Motor neuron (in vitro differentiated cells): ENCODE measurements around the gene DLG1. TPM values are rescaled to one million over a fixed set of nuclear protein-coding genes. Genes with fewer than 3 reads are reported as not detected.
A peak's percentile ranks its signal among the peaks of the same experiment; 100 is the strongest.

ENCODE experiments used
- ATAC-seq, 8 experiments: fragments of 200-7000 bp; cut with Tn5 transposase; replicated peaks in 6 of 8; 2 replicates each; pipeline ENCODE4 v1.8.0; 2021; ENCODE audit warnings: mild to moderate bottlenecking in 8 of 8, moderate library complexity in 8 of 8
- H3K27ac ChIP-seq, 2 donors: fragments of 250-450 bp; sonication (Bioruptor Pico); 2 replicates each; pipeline ENCODE4 v1.9.0; 2021; ENCODE audit warnings: antibody characterized with exemption in 2 of 2, mild to moderate bottlenecking in 2 of 2, moderate library complexity in 1 of 2
- H3K4me1 ChIP-seq, 2 donors: fragments of 250-450 bp; sonication (Bioruptor Pico); replicated peaks in 1 of 2; 2 replicates each; pipeline ENCODE4 v1.6.1; 2021; ENCODE audit warnings: antibody characterized with exemption in 2 of 2, mild to moderate bottlenecking in 2 of 2, moderate library complexity in 1 of 2
- H3K4me3 ChIP-seq, 5 donors: fragments of 250-450 bp; sonication (Bioruptor Pico); 2 replicates each; pipeline ENCODE4 v1.9.0; 2021; ENCODE audit warnings: antibody characterized with exemption in 5 of 5, mild to moderate bottlenecking in 5 of 5, moderate library complexity in 4 of 5
- WGBS, 10 experiments: fragments of 450-650 bp; shearing (Covaris generic); methylation state at CpG; one replicate each; pipeline ENCODE4 v1.0.0; 2022; 5-methylcytosine and 5-hydroxymethylcytosine counted together
- in situ Hi-C, 9 experiments: fragments of 400-800 bp; cut with MboI; loops; one replicate each; pipeline ENCODE4 v1.15.0; 2021; ENCODE audit warnings: low sequenced_read_pairs in 9 of 9, low pct_unique_long_range_greater_than_20kb in 2 of 9; ENCODE audit not compliant: unreplicated experiment in 9 of 9
- total RNA-seq, 8 experiments: library from RNA; unstranded; fragments of 300-600 nt; gene quantifications; 2 replicates each; pipeline versions ENCODE4 v1.2.3 to v1.2.4, GENCODE V29; 2022

The DLG1 gene
- total RNA-seq, 8 experiments from 2014 or later = 20.3 to 109 (median 47.7) TPM

GRCh38 chr3:197253238-197253947, 45.0 kb downstream of the DLG1 start:
- H3K4me3 ChIP-seq = no peak overlapping the region
- no peak for ATAC-seq
- H3K27ac ChIP-seq = no peak overlapping the region
- in situ Hi-C loops = loop anchor here in 7 of 9 experiments (10.0 to 25.0 kb wide), 3 partner anchors 234 to 261 kb away; no protein-coding TSS in a partner anchor
- peaks cover 6 to 9% of the 10 kb centered on the region in 2 donors for H3K4me1 ChIP-seq
- WGBS, 10 experiments = 37 to 97% (median 88%) methylated on average over 4 to 7 of the region's 7 CpGs

- Histone ChIP-seq H3K4me1 (no peaks in the 10 kb centered on the region), H3K4me3 (no peak overlapping the region), H3K27ac (no peak overlapping the region)
- WGBS, 10 experiments = 67 to 100% (median 76%) methylated on average over 1 to 4 of the region's 4 CpGs
- no peak for ATAC-seq
- in situ Hi-C loops = no loop called here
Observed at GRCh38 chr3:197249542-197249941, 48.9 kb downstream of the DLG1 start.

DNA sequence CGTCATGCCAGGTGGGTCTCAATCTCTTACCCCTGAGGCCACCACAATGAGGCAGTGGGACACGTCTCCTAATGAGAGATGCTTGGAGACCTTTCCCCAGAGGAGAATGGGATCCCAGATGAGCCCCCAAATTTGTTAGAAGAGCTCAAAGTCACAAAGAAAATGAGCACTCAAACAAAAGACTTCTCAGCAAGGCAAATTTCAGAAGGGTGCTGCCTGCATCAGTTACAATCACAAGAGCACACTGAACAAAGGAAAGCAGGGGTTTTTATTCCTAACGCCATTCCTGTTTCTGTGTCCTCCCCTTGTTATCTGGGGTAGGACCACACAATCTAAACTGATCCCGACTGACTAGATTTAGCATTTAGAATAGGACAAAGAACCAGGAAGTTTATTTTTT, 50.1 kb downstream of the DLG1 start:
- no peak for ATAC-seq
- no peak overlapping the region for H3K4me3 ChIP-seq
- in situ Hi-C loops = no loop called here
- H3K27ac ChIP-seq = no peak overlapping the region
- no peaks in the 10 kb centered on the region for H3K4me1 ChIP-seq
- WGBS, 10 experiments = 91 to 100% (median 100%) methylated on average over 1 to 3 of the region's 4 CpGs; no CpG with 5 or more reads in 2 of the 10 experiments

DNA sequence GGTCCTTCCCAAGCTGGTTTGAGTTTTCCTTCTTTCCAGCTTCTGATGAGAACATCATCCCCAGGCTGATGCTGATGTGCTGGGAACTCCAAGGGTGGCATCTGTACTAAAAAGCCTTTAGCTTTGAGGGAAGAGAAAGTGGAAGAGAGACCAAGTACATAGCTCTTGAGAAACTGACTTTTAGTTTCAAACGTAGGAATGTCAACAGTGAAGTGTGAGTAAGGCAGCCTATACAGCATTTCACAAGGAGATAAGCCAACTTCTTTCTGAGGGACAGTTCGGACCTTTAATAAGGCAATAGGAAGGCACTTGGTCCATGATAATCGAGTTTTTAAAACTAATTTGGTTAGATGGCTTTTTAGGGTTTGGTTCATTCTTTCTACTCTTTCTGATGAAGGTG, 53.7 kb downstream of the DLG1 start:
- no peaks in the 10 kb centered on the region for H3K4me1 ChIP-seq
- no peak for ATAC-seq
- in situ Hi-C loops = no loop called here
- no peak overlapping the region for H3K4me3 ChIP-seq
- H3K27ac ChIP-seq = no peak overlapping the region
- WGBS, 10 experiments = 67 to 100% (median 95%) methylated on average over 1 to 3 of the region's 3 CpGs; no CpG with 5 or more reads in 3 of the 10 experiments

GRCh38 chr3:197242784-197243432, 55.5 kb downstream of the DLG1 start:
- Histone ChIP-seq H3K4me3 (no peak overlapping the region), H3K4me1 (no peaks in the 10 kb centered on the region), H3K27ac (no peak overlapping the region)
- in situ Hi-C loops = no loop called here
- 85 to 100% (median 96%) methylated on average over 1 to 7 of the region's 7 CpGs; no CpG with 5 or more reads in 2 of the 10 experiments for WGBS, 10 experiments
- ATAC-seq = no peak

GRCh38 chr3:197241173-197241572, 57.2 kb downstream of the DLG1 start:
- Histone ChIP-seq H3K4me3 (no peak overlapping the region), H3K27ac (no peak overlapping the region), H3K4me1 (no peaks in the 10 kb centered on the region)
- in situ Hi-C loops = no loop called here
- no peak for ATAC-seq
- WGBS, 10 experiments = 87 to 100% (median 92%) methylated on average over 1 to 2 of the region's 2 CpGs

GRCh38 chr3:197239857-197240256, 58.6 kb downstream of the DLG1 start:
- in situ Hi-C loops = no loop called here
- WGBS, 10 experiments = 29 to 100% (median 69%) methylated on average over 1 of the region's 1 CpG; no CpG with 5 or more reads in 6 of the 10 experiments
- Histone ChIP-seq H3K4me3 (no peak overlapping the region), H3K27ac (no peak overlapping the region), H3K4me1 (no peaks in the 10 kb centered on the region)
- ATAC-seq = no peak

DNA sequence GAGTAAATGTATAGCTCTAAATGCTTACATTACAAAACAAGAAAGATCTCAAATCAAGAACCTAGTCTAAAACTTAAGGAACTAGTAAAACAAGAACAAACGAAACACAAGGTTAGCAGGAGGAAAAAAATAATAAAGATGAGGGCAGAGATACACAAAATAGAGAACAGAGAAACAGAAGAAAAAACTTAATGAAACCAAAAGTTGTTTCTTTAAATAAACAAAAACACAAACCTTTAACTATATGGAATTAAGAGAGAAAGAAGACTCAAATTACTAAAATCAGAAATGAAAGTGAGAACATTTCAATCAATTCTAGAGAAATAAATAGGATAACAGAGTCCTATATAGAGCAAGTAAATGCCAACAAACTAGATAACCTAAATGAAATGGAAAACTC, 59.6 kb downstream of the DLG1 start:
- no peaks in the 10 kb centered on the region for H3K4me1 ChIP-seq
- H3K27ac ChIP-seq = no peak overlapping the region
- WGBS, 10 experiments = 80 to 100% (median 97%) methylated on average over 1 of the region's 1 CpG; no CpG with 5 or more reads in 1 of the 10 experiments
- no peak for ATAC-seq
- in situ Hi-C loops = no loop called here
- no peak overlapping the region for H3K4me3 ChIP-seq

DNA sequence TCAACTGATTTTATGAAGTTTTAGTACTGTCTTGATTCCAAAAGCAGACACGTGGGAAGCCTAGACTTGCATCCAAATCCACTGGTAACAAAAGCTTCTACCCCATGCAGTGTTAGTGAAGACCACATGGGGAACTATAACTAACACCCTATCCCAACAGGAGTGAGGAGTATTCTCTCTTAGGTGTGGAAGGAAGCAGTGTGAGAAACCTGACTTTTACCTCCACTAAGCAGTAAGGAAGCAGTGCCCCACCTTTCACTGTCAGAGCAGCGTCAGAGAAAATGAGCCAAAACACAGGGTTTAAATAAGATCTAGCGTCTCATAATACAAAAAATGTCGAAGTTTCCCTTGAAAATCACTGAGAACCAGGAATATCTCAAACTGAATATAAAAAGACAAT, 60.5 kb downstream of the DLG1 start:
- Histone ChIP-seq H3K4me3 (no peak overlapping the region), H3K27ac (no peak overlapping the region), H3K4me1 (no peaks in the 10 kb centered on the region)
- WGBS, 10 experiments = 75 to 100% (median 97%) methylated on average over 1 to 4 of the region's 4 CpGs
- in situ Hi-C loops = no loop called here
- ATAC-seq = no peak

- Histone ChIP-seq H3K4me3 (no peak overlapping the region), H3K27ac (no peak overlapping the region), H3K4me1 (no peaks in the 10 kb centered on the region)
- in situ Hi-C loops = no loop called here
- ATAC-seq = peak in 1 of 8 experiments; percentile 19
- WGBS, 10 experiments = 77 to 100% (median 96%) methylated on average over 1 to 4 of the region's 4 CpGs
Observed at GRCh38 chr3:197236362-197236761, 62.0 kb downstream of the DLG1 start.

GRCh38 chr3:197234947-197235914, 63.2 kb downstream of the DLG1 start:
- in situ Hi-C loops = no loop called here
- 83 to 100% (median 93%) methylated on average over 1 to 4 of the region's 4 CpGs for WGBS, 10 experiments
- Histone ChIP-seq H3K27ac (no peak overlapping the region), H3K4me3 (no peak overlapping the region), H3K4me1 (no peaks in the 10 kb centered on the region)
- ATAC-seq = peak in 1 of 8 experiments; percentile 87

GRCh38 chr3:197231321-197231720, 67.1 kb downstream of the DLG1 start:
- H3K27ac ChIP-seq = no peak overlapping the region
- H3K4me3 ChIP-seq = no peak overlapping the region
- 83 to 100% (median 98%) methylated on average over 1 to 7 of the region's 7 CpGs for WGBS, 10 experiments
- no peak for ATAC-seq
- peaks cover under 1 to 4% of the 10 kb centered on the region in 2 donors for H3K4me1 ChIP-seq
- in situ Hi-C loops = no loop called here

DNA sequence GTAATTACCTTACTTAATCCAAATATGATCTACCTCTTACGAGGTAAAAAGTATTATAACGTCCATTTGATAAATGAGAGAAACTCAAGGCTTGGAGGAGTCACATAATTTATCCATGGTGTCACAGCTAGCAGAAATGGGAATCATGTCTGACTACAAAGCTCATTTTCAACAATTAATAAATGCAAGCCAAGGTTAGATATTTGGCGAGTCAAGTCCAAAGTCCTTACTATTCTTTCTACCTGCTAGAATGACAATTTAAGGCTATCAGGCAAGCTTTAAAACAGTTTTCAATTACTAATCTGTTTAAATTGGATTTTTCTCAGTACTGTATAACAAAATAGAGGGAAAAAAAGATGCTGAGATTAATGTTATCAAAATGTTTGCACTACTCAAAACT, 68.6 kb downstream of the DLG1 start:
- no peak for ATAC-seq
- in situ Hi-C loops = no loop called here
- Histone ChIP-seq H3K27ac (no peak overlapping the region), H3K4me1 (peaks cover 7 to 16% of the 10 kb centered on the region in 2 donors), H3K4me3 (no peak overlapping the region)
- WGBS, 10 experiments = 46 to 100% (median 93%) methylated on average over 2 to 3 of the region's 3 CpGs
